DOHH2 (cell line): Measurements from ENCODE around the gene RAC2.

Experiments
- CTCF ChIP-seq: fragments of 200-600 bp; sonication (generic); IDR thresholded peaks from one replicate; pipeline ENCODE4 v1.5.1; 2014; ENCODE audit warnings: antibody characterized with exemption, mild to moderate bottlenecking, low read depth, low read length; ENCODE audit not compliant: poor library complexity, severe bottlenecking
- EZH2phosphoT487 ChIP-seq: fragments of 200-600 bp; sonication (generic); IDR thresholded peaks from 2 replicates; pipeline ENCODE4 v1.6.1; 2017; ENCODE audit warnings: borderline replicate concordance, mild to moderate bottlenecking, antibody characterized with exemption, low read length, moderate library complexity, mixed read lengths

GRCh38 chr22:37205046-37205445, 39.0 kb downstream of the RAC2 start:
- TF ChIP-seq CTCF (no peak), EZH2phosphoT487 (no peak)
